Suprapubic skin (tissue), 4 donors: ENCODE data around the gene NFYA.

ENCODE experiments used
- EP300 ChIP-seq: sonication (generic); formaldehyde crosslinking; IDR thresholded peaks from one replicate; pipeline ENCODE4 v1.6.1; 2017; ENCODE audit warnings: antibody characterized with exemption
- POLR2A ChIP-seq, 2 donors: fragments of 450-650 bp; IDR thresholded peaks; one replicate each; pipeline ENCODE4 v1.6.1; 2017; ENCODE audit warnings: antibody characterized with exemption in 2 of 2, mild to moderate bottlenecking in 2 of 2, moderate library complexity in 2 of 2
- POLR2AphosphoS5 ChIP-seq, 3 donors: sonication (generic); formaldehyde crosslinking; IDR thresholded peaks; one replicate each; pipeline ENCODE4 v1.6.1; 2017; ENCODE audit warnings: antibody characterized with exemption in 3 of 3
- TF ChIP-seq, protein P1 (sequence below), 2 donors: fragments of 200-600 bp in 1 of 2; fragments of 450-650 bp in 1 of 2; sonication (generic) in 1 of 2; IDR thresholded peaks; one replicate each; pipeline ENCODE4 v1.5.1; 2016 to 2019; ENCODE audit warnings: antibody characterized with exemption in 2 of 2, mild to moderate bottlenecking in 1 of 2, moderate library complexity in 1 of 2

DNA sequence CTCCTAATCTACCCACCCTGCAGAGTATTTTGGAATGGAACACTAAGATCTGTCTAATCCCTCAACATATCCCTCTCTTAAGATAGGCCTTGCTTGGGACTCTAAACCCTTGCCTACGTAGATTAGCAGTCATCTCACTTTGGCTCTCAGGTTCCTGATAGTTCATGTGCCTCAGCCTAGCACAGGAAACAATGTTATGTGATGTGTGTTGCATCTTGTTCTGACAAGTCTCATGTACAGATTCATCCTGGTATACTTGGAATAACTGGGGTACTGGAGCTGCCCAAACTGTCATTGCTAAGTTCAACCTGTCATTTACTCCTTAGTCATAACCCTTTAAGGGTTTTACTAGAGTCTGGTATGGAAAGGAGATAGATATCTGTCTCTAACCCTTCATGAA is 47.3 kb downstream of the NFYA start:
- no peak for TF ChIP-seq POLR2A (IDR thresholded peaks at IDR 0.05)
- TF ChIP-seq EP300 = no peak
- TF ChIP-seq, protein P1, sequence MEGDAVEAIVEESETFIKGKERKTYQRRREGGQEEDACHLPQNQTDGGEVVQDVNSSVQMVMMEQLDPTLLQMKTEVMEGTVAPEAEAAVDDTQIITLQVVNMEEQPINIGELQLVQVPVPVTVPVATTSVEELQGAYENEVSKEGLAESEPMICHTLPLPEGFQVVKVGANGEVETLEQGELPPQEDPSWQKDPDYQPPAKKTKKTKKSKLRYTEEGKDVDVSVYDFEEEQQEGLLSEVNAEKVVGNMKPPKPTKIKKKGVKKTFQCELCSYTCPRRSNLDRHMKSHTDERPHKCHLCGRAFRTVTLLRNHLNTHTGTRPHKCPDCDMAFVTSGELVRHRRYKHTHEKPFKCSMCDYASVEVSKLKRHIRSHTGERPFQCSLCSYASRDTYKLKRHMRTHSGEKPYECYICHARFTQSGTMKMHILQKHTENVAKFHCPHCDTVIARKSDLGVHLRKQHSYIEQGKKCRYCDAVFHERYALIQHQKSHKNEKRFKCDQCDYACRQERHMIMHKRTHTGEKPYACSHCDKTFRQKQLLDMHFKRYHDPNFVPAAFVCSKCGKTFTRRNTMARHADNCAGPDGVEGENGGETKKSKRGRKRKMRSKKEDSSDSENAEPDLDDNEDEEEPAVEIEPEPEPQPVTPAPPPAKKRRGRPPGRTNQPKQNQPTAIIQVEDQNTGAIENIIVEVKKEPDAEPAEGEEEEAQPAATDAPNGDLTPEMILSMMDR (IDR thresholded peaks at IDR 0.05) = no peak
- no peak for TF ChIP-seq POLR2AphosphoS5 (IDR thresholded peaks at IDR 0.05)
